SK-N-SH (cell line): ENCODE results near the gene BCL2L15. TPM values are rescaled to one million over a fixed set of nuclear protein-coding genes. Genes with fewer than 3 reads are reported as not detected.
A peak's percentile ranks its signal among the peaks of the same experiment; 100 is the strongest.

Source experiments
- CTCF ChIA-PET: fragments of 300-600, 350-600 bp; formaldehyde crosslinking; extraction: SDS; loops from one replicate; lab custom pipeline; 2021; lab: Yijun Ruan, JAX
- POLR2A ChIA-PET: fragments of 350-600 bp; sonication (Branson Sonifier 250); formaldehyde crosslinking; extraction: SDS; loops from one replicate; lab custom pipeline; 2020; ENCODE audit warnings: antibody characterized with exemption, inconsistent platforms; lab: Yijun Ruan, JAX
- DNase-seq: peaks from one replicate; pipeline ENCODE4 v3.0.0; 2012
- H2AFZ ChIP-seq: fragments of 200-600 bp; sonication (generic); 2 replicates; pipeline ENCODE4 v1.8.1; 2016; ENCODE audit warnings: antibody characterized with exemption, mild to moderate bottlenecking, low read depth
- H3F3A ChIP-seq: fragments of 200-600 bp; sonication (generic); replicated peaks from 2 replicates; pipeline ENCODE3; 2016; ENCODE audit warnings: antibody characterized with exemption, mild to moderate bottlenecking; ENCODE audit not compliant: insufficient read depth
- H3K27ac ChIP-seq, 2 experiments: fragments of 200-500 bp in 1 of 2; fragments of 200-600 bp in 1 of 2; sonication (Bioruptor generic) in 1 of 2; sonication (generic), shearing (Covaris generic) in 1 of 2; 2 replicates each; pipeline versions ENCODE4 v1.5.1 to v1.6.1; 2014 to 2016; ENCODE audit warnings: low read depth in 2 of 2, inconsistent platforms in 1 of 2, low read length in 1 of 2, mild to moderate bottlenecking in 1 of 2, mixed read lengths in 1 of 2
- H3K27me3 ChIP-seq: fragments of 200-600 bp; sonication (generic), shearing (Covaris generic); 2 replicates; pipeline ENCODE4 v1.6.1; 2016; ENCODE audit warnings: mixed run types; ENCODE audit not compliant: insufficient read depth
- H3K36me3 ChIP-seq, 2 experiments: fragments of 200-500 bp in 1 of 2; fragments of 200-600 bp in 1 of 2; sonication (Bioruptor generic) in 1 of 2; sonication (generic) in 1 of 2; replicated peaks in 1 of 2; 2 replicates each; pipeline versions ENCODE3 to v1.5.1; 2014 to 2016; ENCODE audit warnings: low read length in 1 of 2, mild to moderate bottlenecking in 1 of 2; ENCODE audit not compliant: insufficient read depth in 2 of 2, control insufficient read depth in 1 of 2
- H3K4me1 ChIP-seq, 2 experiments: fragments of 200-500 bp in 1 of 2; fragments of 200-600 bp in 1 of 2; sonication (Bioruptor generic) in 1 of 2; sonication (generic), shearing (Covaris generic) in 1 of 2; 2 replicates each; pipeline versions ENCODE4 v1.5.1 to v1.6.1; 2014 to 2016; ENCODE audit warnings: low read depth in 1 of 2, low read length in 1 of 2, mixed run types in 1 of 2; ENCODE audit not compliant: insufficient read depth in 2 of 2, control insufficient read depth in 1 of 2
- H3K4me2 ChIP-seq: fragments of 200-600 bp; sonication (generic), shearing (Covaris generic); 2 replicates; pipeline ENCODE4 v1.6.1; 2017; ENCODE audit warnings: mixed run types
- H3K4me3 ChIP-seq, 2 experiments: fragments of 200-500 bp in 1 of 2; fragments of 200-600 bp in 1 of 2; sonication (Bioruptor generic) in 1 of 2; sonication (generic), shearing (Covaris generic) in 1 of 2; 2 replicates each; pipeline versions ENCODE4 v1.5.1 to v1.8.1; 2014 to 2016; ENCODE audit warnings: low read depth in 2 of 2, inconsistent platforms in 1 of 2, low read length in 1 of 2, mild to moderate bottlenecking in 1 of 2, mixed read lengths in 1 of 2, moderate library complexity in 1 of 2
- H3K79me2 ChIP-seq: fragments of 200-600 bp; sonication (generic); 2 replicates; pipeline ENCODE4 v1.8.1; 2017; ENCODE audit warnings: mild to moderate bottlenecking; ENCODE audit not compliant: insufficient read depth
- H3K9ac ChIP-seq: fragments of 200-600 bp; sonication (generic); 2 replicates; pipeline ENCODE4 v1.6.1; 2017; ENCODE audit warnings: mixed run types
- H3K9me2 ChIP-seq: fragments of 200-600 bp; sonication (generic); 2 replicates; pipeline ENCODE4 v1.6.1; 2017; ENCODE audit warnings: mixed run types
- H3K9me3 ChIP-seq: fragments of 200-600 bp; sonication (generic); 2 replicates; pipeline ENCODE4 v1.6.1; 2017; ENCODE audit warnings: mixed run types, mild to moderate bottlenecking, moderate library complexity
- H4K20me1 ChIP-seq: fragments of 200-600 bp; sonication (generic); 2 replicates; pipeline ENCODE4 v1.6.1; 2017; ENCODE audit warnings: mild to moderate bottlenecking, mixed run types; ENCODE audit not compliant: insufficient read depth
- EP300 ChIP-seq, 2 experiments: IDR thresholded peaks; 2 replicates each; pipeline versions ENCODE4 v1.4.0 to v1.6.1; 2012; ENCODE audit warnings: borderline replicate concordance in 1 of 2, low read depth in 1 of 2, low read length in 1 of 2
- EZH2phosphoT487 ChIP-seq: fragments of 200-600 bp; sonication (generic); IDR thresholded peaks from 2 replicates; pipeline ENCODE4 v1.6.1; 2017; ENCODE audit warnings: low read depth, mixed run types, mild to moderate bottlenecking, antibody characterized with exemption, moderate library complexity, borderline replicate concordance
- FOSL2 ChIP-seq: IDR thresholded peaks from 2 replicates; pipeline ENCODE4 v1.4.0; 2012; ENCODE audit warnings: low read depth, mild to moderate bottlenecking, moderate library complexity, borderline replicate concordance
- FOXM1 ChIP-seq: IDR thresholded peaks from 2 replicates; pipeline ENCODE4 v1.4.0; 2012; ENCODE audit warnings: low read depth, mild to moderate bottlenecking
- GABPA ChIP-seq: IDR thresholded peaks from 2 replicates; pipeline ENCODE4 v1.4.0; 2012; ENCODE audit warnings: low read depth, mild to moderate bottlenecking
- JUND ChIP-seq: IDR thresholded peaks from 2 replicates; pipeline ENCODE4 v1.4.0; 2012
- MAX ChIP-seq: IDR thresholded peaks from 2 replicates; pipeline ENCODE4 v1.4.0; 2012; ENCODE audit warnings: low read depth
- MEF2A ChIP-seq: IDR thresholded peaks from 2 replicates; pipeline ENCODE4 v1.4.0; 2012; ENCODE audit warnings: low read depth, borderline replicate concordance
- MXI1 ChIP-seq: IDR thresholded peaks from 2 replicates; pipeline ENCODE4 v1.6.1; 2012; ENCODE audit warnings: mild to moderate bottlenecking, low read depth, low read length, improper control_type of control experiment
- NFIC ChIP-seq: IDR thresholded peaks from 2 replicates; pipeline ENCODE4 v1.4.0; 2012; ENCODE audit warnings: borderline replicate concordance
- RAD21 ChIP-seq: IDR thresholded peaks from 2 replicates; pipeline ENCODE4 v1.6.1; 2012; ENCODE audit warnings: mild to moderate bottlenecking, low read length
- RCOR1 ChIP-seq: fragments of 150-350 bp; IDR thresholded peaks from 2 replicates; pipeline ENCODE4 v1.6.1; 2017; ENCODE audit warnings: antibody characterized with exemption, low read length
- REST ChIP-seq: IDR thresholded peaks from 2 replicates; pipeline ENCODE4 v1.6.1; 2012; ENCODE audit warnings: mild to moderate bottlenecking, low read depth, low read length, moderate library complexity
- RFX5 ChIP-seq: IDR thresholded peaks from 2 replicates; pipeline ENCODE4 v1.6.1; 2012; ENCODE audit warnings: mild to moderate bottlenecking, improper control_type of control experiment, low read length
- RXRA ChIP-seq: IDR thresholded peaks from 2 replicates; pipeline ENCODE4 v1.4.0; 2012; ENCODE audit warnings: low read depth, mild to moderate bottlenecking, borderline replicate concordance
- SIN3A ChIP-seq: IDR thresholded peaks from 2 replicates; pipeline ENCODE4 v1.6.1; 2012; ENCODE audit warnings: low read depth, mild to moderate bottlenecking, low read length, moderate library complexity, borderline replicate concordance
- SMC3 ChIP-seq: IDR thresholded peaks from 2 replicates; pipeline ENCODE4 v1.6.1; 2012; ENCODE audit warnings: low read depth, low read length, improper control_type of control experiment
- TCF12 ChIP-seq: IDR thresholded peaks from 2 replicates; pipeline ENCODE4 v1.4.0; 2012
- WGBS: methylation state at CpG from one replicate; pipeline ENCODE4 v1.1.6; 2017; ENCODE audit warnings: low lambda C conversion rate; 5-methylcytosine and 5-hydroxymethylcytosine counted together
- polyA plus RNA-seq, 3 experiments: library from polyadenylated mRNA; depleted of rRNA; stranded (reverse); fragments of >200 nt; gene quantifications; 2 replicates each; pipeline ENCODE4 v1.2.3, GENCODE V29; 2012
- TF ChIP-seq, protein P1 (sequence below): IDR thresholded peaks from 2 replicates; pipeline ENCODE4 v1.4.0; 2012; ENCODE audit warnings: low read depth, borderline replicate concordance
- TF ChIP-seq, protein P2 (sequence below): fragments of 150-350 bp; IDR thresholded peaks from 2 replicates; pipeline ENCODE4 v1.6.1; 2016; ENCODE audit warnings: mild to moderate bottlenecking, low read depth, low read length
- TF ChIP-seq, protein P3 (sequence below): IDR thresholded peaks from 2 replicates; pipeline ENCODE4 v1.4.0; 2012; ENCODE audit warnings: low read depth, borderline replicate concordance
- TF ChIP-seq, protein P4 (sequence below): fragments of 200-600 bp; sonication (generic); IDR thresholded peaks from 2 replicates; pipeline ENCODE4 v1.6.1; 2017; ENCODE audit warnings: antibody characterized with exemption, mild to moderate bottlenecking, moderate library complexity

BCL2L15 gene
- polyA plus RNA-seq, 1 of the 3 experiments (the other 2 are of a cell fraction), result 0.02 TPM

GRCh38 chr1:113904674-113905434 is 17.5 kb upstream of the BCL2L15 start, which contains the start of the genes AP4B1 and DCLRE1B:
Gene AP4B1, minus strand, starts transcription at chr1:113904799. Its CDS starts 82 bp downstream, at chr1:113904717.
Gene DCLRE1B, plus strand, starts transcription at chr1:113905326. Its CDS starts 261 bp downstream, at chr1:113905587.
- Histone ChIP-seq H3K36me3 (peaks cover 15 to 20% of the 10 kb centered on the region in 2 experiments), H3K9me2 (no peaks in the 10 kb centered on the region), H3K79me2 (peaks cover 51% of the 10 kb centered on the region), H3K9me3 (no peaks in the 10 kb centered on the region), H3F3A (no peaks in the 10 kb centered on the region), H2AFZ (peak within 1 kb of the TSS; percentile 93), H3K4me3 (peak within 1 kb of the TSS; percentile 62 to 84), H3K27ac (peak within 1 kb of the TSS; percentile 90 to 93), H3K27me3 (no peaks in the 10 kb centered on the region), H3K9ac (peak within 1 kb of the TSS; percentile 86), H3K4me2 (peak within 1 kb of the TSS; percentile 98), H3K4me1 (peaks cover 0 to 11% of the 10 kb centered on the region in 2 experiments; a peak in 2 of 4 replicates), H4K20me1 (no peaks in the 10 kb centered on the region)
- DNase-seq, result peak; percentile 95
- under 1% methylated on average over 58 of the region's 67 CpGs for WGBS
- CTCF ChIA-PET, result interaction anchor here (0.8 to 4.0 kb wide), 9 partner anchors 11 to 378 kb away, joined by 3 to 19 read pairs (median 4); partner anchors contain the start of genes HIPK1, OLFML3 and PHTF1
- POLR2A ChIA-PET, result interaction anchor here (1.1 to 1.5 kb wide), 3 partner anchors 25 to 93 kb away, joined by 3 to 21 read pairs (median 3); partner anchors contain the start of gene HIPK1
- TF ChIP-seq MXI1 (no peak; the same call in none of the 2 replicates), SIN3A (peak; percentile 98), GABPA (peak; percentile 84), RAD21 (peak; percentile 64), TCF12 (peak; percentile 52; the same call in 1 of the 2 replicates), RFX5 (no peak), EP300 (IDR thresholded peaks at IDR 0.05; ENCODE audit: borderline replicate concordance in 1 of 2, low read depth in 1 of 2, low read length in 1 of 2) (peak; percentile 31 to 76; a peak in 3 of 4 replicates), SMC3 (peak; percentile 52), JUND (no peak), EZH2phosphoT487 (no peak), MEF2A (no peak), RCOR1 (peak; percentile 70; the same call in 1 of the 2 replicates), FOXM1 (no peak), NFIC (no peak), RXRA (peak; percentile 37; the same call in 1 of the 2 replicates), REST (no peak), FOSL2 (peak; percentile 20; the same call in 1 of the 2 replicates), MAX (peak; percentile 35)
- TF ChIP-seq, protein P1, sequence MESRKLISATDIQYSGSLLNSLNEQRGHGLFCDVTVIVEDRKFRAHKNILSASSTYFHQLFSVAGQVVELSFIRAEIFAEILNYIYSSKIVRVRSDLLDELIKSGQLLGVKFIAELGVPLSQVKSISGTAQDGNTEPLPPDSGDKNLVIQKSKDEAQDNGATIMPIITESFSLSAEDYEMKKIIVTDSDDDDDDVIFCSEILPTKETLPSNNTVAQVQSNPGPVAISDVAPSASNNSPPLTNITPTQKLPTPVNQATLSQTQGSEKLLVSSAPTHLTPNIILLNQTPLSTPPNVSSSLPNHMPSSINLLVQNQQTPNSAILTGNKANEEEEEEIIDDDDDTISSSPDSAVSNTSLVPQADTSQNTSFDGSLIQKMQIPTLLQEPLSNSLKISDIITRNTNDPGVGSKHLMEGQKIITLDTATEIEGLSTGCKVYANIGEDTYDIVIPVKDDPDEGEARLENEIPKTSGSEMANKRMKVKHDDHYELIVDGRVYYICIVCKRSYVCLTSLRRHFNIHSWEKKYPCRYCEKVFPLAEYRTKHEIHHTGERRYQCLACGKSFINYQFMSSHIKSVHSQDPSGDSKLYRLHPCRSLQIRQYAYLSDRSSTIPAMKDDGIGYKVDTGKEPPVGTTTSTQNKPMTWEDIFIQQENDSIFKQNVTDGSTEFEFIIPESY, result peak; percentile 79
- TF ChIP-seq, protein P2, sequence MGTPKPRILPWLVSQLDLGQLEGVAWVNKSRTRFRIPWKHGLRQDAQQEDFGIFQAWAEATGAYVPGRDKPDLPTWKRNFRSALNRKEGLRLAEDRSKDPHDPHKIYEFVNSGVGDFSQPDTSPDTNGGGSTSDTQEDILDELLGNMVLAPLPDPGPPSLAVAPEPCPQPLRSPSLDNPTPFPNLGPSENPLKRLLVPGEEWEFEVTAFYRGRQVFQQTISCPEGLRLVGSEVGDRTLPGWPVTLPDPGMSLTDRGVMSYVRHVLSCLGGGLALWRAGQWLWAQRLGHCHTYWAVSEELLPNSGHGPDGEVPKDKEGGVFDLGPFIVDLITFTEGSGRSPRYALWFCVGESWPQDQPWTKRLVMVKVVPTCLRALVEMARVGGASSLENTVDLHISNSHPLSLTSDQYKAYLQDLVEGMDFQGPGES, result no peak
- TF ChIP-seq, protein P3, sequence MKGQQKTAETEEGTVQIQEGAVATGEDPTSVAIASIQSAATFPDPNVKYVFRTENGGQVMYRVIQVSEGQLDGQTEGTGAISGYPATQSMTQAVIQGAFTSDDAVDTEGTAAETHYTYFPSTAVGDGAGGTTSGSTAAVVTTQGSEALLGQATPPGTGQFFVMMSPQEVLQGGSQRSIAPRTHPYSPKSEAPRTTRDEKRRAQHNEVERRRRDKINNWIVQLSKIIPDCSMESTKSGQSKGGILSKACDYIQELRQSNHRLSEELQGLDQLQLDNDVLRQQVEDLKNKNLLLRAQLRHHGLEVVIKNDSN, result peak; percentile 16; the same call in 1 of the 2 replicates
- TF ChIP-seq, protein P4, sequence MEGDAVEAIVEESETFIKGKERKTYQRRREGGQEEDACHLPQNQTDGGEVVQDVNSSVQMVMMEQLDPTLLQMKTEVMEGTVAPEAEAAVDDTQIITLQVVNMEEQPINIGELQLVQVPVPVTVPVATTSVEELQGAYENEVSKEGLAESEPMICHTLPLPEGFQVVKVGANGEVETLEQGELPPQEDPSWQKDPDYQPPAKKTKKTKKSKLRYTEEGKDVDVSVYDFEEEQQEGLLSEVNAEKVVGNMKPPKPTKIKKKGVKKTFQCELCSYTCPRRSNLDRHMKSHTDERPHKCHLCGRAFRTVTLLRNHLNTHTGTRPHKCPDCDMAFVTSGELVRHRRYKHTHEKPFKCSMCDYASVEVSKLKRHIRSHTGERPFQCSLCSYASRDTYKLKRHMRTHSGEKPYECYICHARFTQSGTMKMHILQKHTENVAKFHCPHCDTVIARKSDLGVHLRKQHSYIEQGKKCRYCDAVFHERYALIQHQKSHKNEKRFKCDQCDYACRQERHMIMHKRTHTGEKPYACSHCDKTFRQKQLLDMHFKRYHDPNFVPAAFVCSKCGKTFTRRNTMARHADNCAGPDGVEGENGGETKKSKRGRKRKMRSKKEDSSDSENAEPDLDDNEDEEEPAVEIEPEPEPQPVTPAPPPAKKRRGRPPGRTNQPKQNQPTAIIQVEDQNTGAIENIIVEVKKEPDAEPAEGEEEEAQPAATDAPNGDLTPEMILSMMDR, result peak; percentile 66
